Measurements from ENCODE around the gene AUH.

The AUH gene

GRCh38 chr9:91291866-91292265 lies 69.9 kb downstream of the AUH start:
- no peak for DNase-seq (ENCODE audit: low spot score)

- DNase-seq (ENCODE audit: low spot score): no peak
Measured at GRCh38 chr9:91289244-91289643, 72.5 kb downstream of the AUH start.

GRCh38 chr9:91285729-91286353 lies 75.9 kb downstream of the AUH start:
- DNase-seq (ENCODE audit: low spot score): no peak

GRCh38 chr9:91282292-91282691 lies 79.4 kb downstream of the AUH start:
- peak; percentile 46 for DNase-seq (ENCODE audit: low spot score)

GRCh38 chr9:91279296-91280204 lies 82.2 kb downstream of the AUH start:
- DNase-seq (ENCODE audit: low spot score): no peak

- DNase-seq (ENCODE audit: low spot score): no peak
Measured at GRCh38 chr9:91276513-91276912, 85.2 kb downstream of the AUH start.

- no peak for DNase-seq (ENCODE audit: low spot score)
Measured at GRCh38 chr9:91275655-91276054, 86.1 kb downstream of the AUH start.

GRCh38 chr9:91274949-91275492 lies 86.7 kb downstream of the AUH start:
- DNase-seq (ENCODE audit: low spot score): no peak

GRCh38 chr9:91273853-91274552 lies 87.7 kb downstream of the AUH start:
- DNase-seq (ENCODE audit: low spot score): peak; percentile 20

- DNase-seq (ENCODE audit: low spot score): no peak
Measured at GRCh38 chr9:91271156-91271555, 90.6 kb downstream of the AUH start.

GRCh38 chr9:91269907-91270491 lies 91.7 kb downstream of the AUH start:
- no peak for DNase-seq (ENCODE audit: low spot score)

GRCh38 chr9:91266448-91266847 lies 95.3 kb downstream of the AUH start:
- no peak for DNase-seq (ENCODE audit: low spot score)

GRCh38 chr9:91265514-91265913 lies 96.2 kb downstream of the AUH start:
- DNase-seq (ENCODE audit: low spot score): no peak

- no peak for DNase-seq (ENCODE audit: low spot score)
Measured at GRCh38 chr9:91261417-91261816, 100.3 kb downstream of the AUH start.

GRCh38 chr9:91259162-91259561 lies 102.6 kb downstream of the AUH start:
- no peak for DNase-seq (ENCODE audit: low spot score)

- no peak for DNase-seq (ENCODE audit: low spot score)
Measured at GRCh38 chr9:91258451-91258850, 103.3 kb downstream of the AUH start.

GRCh38 chr9:91256235-91256634 lies 105.5 kb downstream of the AUH start:
- no peak for DNase-seq (ENCODE audit: low spot score)

GRCh38 chr9:91255327-91255726 lies 106.4 kb downstream of the AUH start:
- DNase-seq (ENCODE audit: low spot score): peak; percentile 56

- DNase-seq (ENCODE audit: low spot score): no peak
Measured at GRCh38 chr9:91253488-91253887, 108.2 kb downstream of the AUH start.

GRCh38 chr9:91248707-91249106 lies 113.0 kb downstream of the AUH start:
- no peak for DNase-seq (ENCODE audit: low spot score)

- no peak for DNase-seq (ENCODE audit: low spot score)
Measured at GRCh38 chr9:91247278-91247677, 114.4 kb downstream of the AUH start.

- peak; percentile 17 for DNase-seq (ENCODE audit: low spot score)
Measured at GRCh38 chr9:91246846-91247245, 114.9 kb downstream of the AUH start.

Data from AG20443 (cell line).